Vagina (tissue), 2 donors: ENCODE measurements around the gene TMEM134.

Source experiments
- CTCF ChIP-seq, 3 experiments: fragments of 450-650 bp in 2 of 3; fragments of 200-600 bp in 1 of 3; sonication (generic) in 1 of 3; IDR thresholded peaks; one replicate each; pipeline ENCODE4 v1.5.1; 2017 to 2019; ENCODE audit warnings: antibody characterized with exemption in 3 of 3, mild to moderate bottlenecking in 2 of 3, moderate library complexity in 2 of 3
- POLR2A ChIP-seq, 2 donors: fragments of 450-650 bp; IDR thresholded peaks; one replicate each; pipeline ENCODE4 v1.6.1; 2017; ENCODE audit warnings: antibody characterized with exemption in 2 of 2, mild to moderate bottlenecking in 2 of 2, moderate library complexity in 2 of 2
- POLR2AphosphoS5 ChIP-seq, 2 donors: sonication (generic); formaldehyde crosslinking; IDR thresholded peaks; one replicate each; pipeline ENCODE4 v1.9.0; 2017; ENCODE audit warnings: antibody characterized with exemption in 2 of 2, mild to moderate bottlenecking in 2 of 2, low read depth in 1 of 2; ENCODE audit not compliant: insufficient read depth in 1 of 2

DNA sequence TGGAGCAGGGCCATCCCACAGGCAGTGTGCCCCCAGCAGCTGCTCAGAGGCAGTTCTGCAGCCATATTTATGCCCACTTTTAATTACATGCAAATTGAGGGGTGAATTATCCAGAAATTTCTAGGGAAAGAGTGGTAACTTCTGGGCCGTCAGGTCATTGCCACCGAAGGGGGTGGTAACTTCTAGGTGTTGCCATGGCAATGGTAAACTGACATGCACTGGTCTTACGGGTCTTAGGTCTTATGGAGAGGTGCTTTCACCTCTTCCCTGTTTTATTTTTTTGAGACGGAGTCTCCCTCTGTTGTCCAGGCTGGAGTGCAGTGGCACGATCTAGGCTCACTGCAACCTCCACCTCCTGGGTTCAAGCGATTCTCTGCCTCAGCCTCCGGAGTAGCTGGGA, 3.8 kb upstream of the TMEM134 start:
- TF ChIP-seq POLR2AphosphoS5 (IDR thresholded peaks at IDR 0.05; ENCODE audit: insufficient read depth in 1 of 2, low read depth in 1 of 2), result no peak
- no peak for TF ChIP-seq CTCF (IDR thresholded peaks at IDR 0.05)
- TF ChIP-seq POLR2A (IDR thresholded peaks at IDR 0.05), result no peak
